Measurements from ENCODE around the gene CPNE9.

CPNE9 gene

GRCh38 chr3:9727041-9727595 lies 23.5 kb downstream of the CPNE9 start:
- Histone ChIP-seq H3K9me2 (replicated peaks; ENCODE audit: insufficient read depth, low read length) (no peaks in the 10 kb centered on the region), H3K27me3 (replicated peaks; ENCODE audit: insufficient read depth, low read length) (no peaks in the 10 kb centered on the region), H3K4me3 (ENCODE audit: low read length) (peak overlapping the region; percentile 11; the same call in 1 of the 2 replicates), H2AFZ (ENCODE audit: low read length) (peak overlapping the region; percentile 61; the same call in 1 of the 2 replicates), H3K27ac (ENCODE audit: low read length) (no peak overlapping the region), H3K9me3 (replicated peaks; ENCODE audit: insufficient read depth, low read length) (no peaks in the 10 kb centered on the region), H3K36me3 (replicated peaks; ENCODE audit: insufficient read depth, low read length) (no peaks in the 10 kb centered on the region), H3K79me2 (ENCODE audit: low read length) (peaks cover 6% of the 10 kb centered on the region), H3K4me2 (ENCODE audit: low read depth, low read length) (peak overlapping the region; percentile 34; the same call in 1 of the 2 replicates), H3F3A (ENCODE audit: insufficient read depth, low read length) (no peaks in the 10 kb centered on the region), H3K9ac (ENCODE audit: low read length) (no peak overlapping the region), H3K4me1 (ENCODE audit: low read length) (no peaks in the 10 kb centered on the region), H4K20me1 (ENCODE audit: insufficient read depth, low read length) (no peaks in the 10 kb centered on the region)
- TF ChIP-seq EZH2 (optimal IDR thresholded peaks at IDR 0.05; ENCODE audit: low read depth, low read length) (no peak), CTCF (IDR thresholded peaks at IDR 0.05; ENCODE audit: low read length) (peak; percentile 59)
- peak; percentile 61 for DNase-seq

- Histone ChIP-seq H3K9me2 (replicated peaks; ENCODE audit: insufficient read depth, low read length) (no peaks in the 10 kb centered on the region), H3K27ac (ENCODE audit: low read length) (no peak overlapping the region), H3F3A (ENCODE audit: insufficient read depth, low read length) (no peaks in the 10 kb centered on the region), H3K9me3 (replicated peaks; ENCODE audit: insufficient read depth, low read length) (no peaks in the 10 kb centered on the region), H4K20me1 (ENCODE audit: insufficient read depth, low read length) (no peaks in the 10 kb centered on the region), H3K4me3 (ENCODE audit: low read length) (no peak overlapping the region), H3K9ac (ENCODE audit: low read length) (no peak overlapping the region), H3K4me1 (ENCODE audit: low read length) (peaks cover 4% of the 10 kb centered on the region), H3K4me2 (ENCODE audit: low read depth, low read length) (no peak overlapping the region), H3K79me2 (ENCODE audit: low read length) (peaks cover 12% of the 10 kb centered on the region), H3K36me3 (replicated peaks; ENCODE audit: insufficient read depth, low read length) (no peaks in the 10 kb centered on the region), H3K27me3 (replicated peaks; ENCODE audit: insufficient read depth, low read length) (no peaks in the 10 kb centered on the region), H2AFZ (ENCODE audit: low read length) (no peak overlapping the region)
- no peak for DNase-seq
- TF ChIP-seq EZH2 (optimal IDR thresholded peaks at IDR 0.05; ENCODE audit: low read depth, low read length) (no peak), EZH2phosphoT487 (IDR thresholded peaks at IDR 0.05; ENCODE audit: low read length) (no peak), CTCF (IDR thresholded peaks at IDR 0.05; ENCODE audit: low read length) (no peak)
Observed at GRCh38 chr3:9727743-9728142, 24.1 kb downstream of the CPNE9 start.

DNA sequence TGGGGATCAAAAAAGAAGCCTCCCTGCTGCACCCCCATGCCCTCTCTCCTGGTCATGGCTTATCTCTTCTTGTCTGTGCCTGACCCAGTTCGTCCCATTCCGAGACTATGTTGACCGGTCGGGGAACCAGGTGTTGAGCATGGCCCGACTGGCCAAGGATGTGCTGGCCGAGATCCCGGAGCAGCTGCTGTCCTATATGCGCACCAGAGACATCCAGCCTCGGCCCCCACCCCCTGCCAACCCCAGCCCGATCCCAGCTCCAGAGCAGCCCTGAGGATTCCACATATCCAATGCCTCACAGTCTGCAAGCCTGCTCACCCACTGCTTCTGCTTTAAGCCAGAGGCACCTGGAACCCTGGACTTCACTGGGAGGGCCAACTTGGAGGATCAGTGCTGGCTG lies 25.8 kb downstream of the CPNE9 start:
- no peak for DNase-seq
- no peaks in the 10 kb centered on the region for H3K9me2 ChIP-seq (replicated peaks; ENCODE audit: insufficient read depth, low read length)

DNA sequence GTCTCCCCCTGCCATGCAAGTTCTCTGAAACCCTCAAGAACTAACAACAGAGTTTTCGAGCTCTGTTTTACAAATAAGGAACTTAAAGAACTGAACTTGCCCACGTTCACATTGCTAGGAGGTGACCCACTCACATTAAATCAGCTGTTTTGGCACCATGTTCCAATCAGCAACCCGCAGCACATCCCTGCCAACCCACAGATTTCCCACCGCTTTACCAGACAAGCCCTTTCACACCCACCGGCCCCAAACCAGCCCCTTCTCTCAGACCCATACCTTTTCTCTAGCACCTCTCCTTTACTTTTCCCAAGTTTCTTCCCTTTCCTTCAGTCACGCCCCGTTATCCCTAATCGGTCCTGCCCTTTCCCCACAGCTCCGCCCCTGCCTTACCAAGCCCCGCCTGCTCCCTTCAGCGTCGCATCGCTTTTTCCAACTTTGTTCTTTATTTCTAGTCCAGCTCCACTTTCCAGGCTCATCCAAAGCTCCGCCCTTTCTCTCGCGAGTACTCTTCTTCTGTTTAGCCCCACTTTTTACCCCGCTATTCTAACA lies 27.1 kb downstream of the CPNE9 start:
- Histone ChIP-seq H3K79me2 (ENCODE audit: low read length) (peaks cover 42% of the 10 kb centered on the region), H4K20me1 (ENCODE audit: insufficient read depth, low read length) (no peaks in the 10 kb centered on the region), H3F3A (ENCODE audit: insufficient read depth, low read length) (no peaks in the 10 kb centered on the region), H3K4me1 (ENCODE audit: low read length) (peaks cover 10% of the 10 kb centered on the region), H3K9me3 (replicated peaks; ENCODE audit: insufficient read depth, low read length) (no peaks in the 10 kb centered on the region), H3K27ac (ENCODE audit: low read length) (no peak overlapping the region), H3K9me2 (replicated peaks; ENCODE audit: insufficient read depth, low read length) (no peaks in the 10 kb centered on the region), H2AFZ (ENCODE audit: low read length) (peak overlapping the region; percentile 96), H3K36me3 (replicated peaks; ENCODE audit: insufficient read depth, low read length) (peaks cover 7% of the 10 kb centered on the region; the same call in 1 of the 2 replicates), H3K27me3 (replicated peaks; ENCODE audit: insufficient read depth, low read length) (no peaks in the 10 kb centered on the region), H3K4me3 (ENCODE audit: low read length) (peak overlapping the region; percentile 71), H3K9ac (ENCODE audit: low read length) (peak overlapping the region; percentile 34; the same call in 1 of the 2 replicates), H3K4me2 (ENCODE audit: low read depth, low read length) (peak overlapping the region; percentile 48)
- TF ChIP-seq EZH2 (optimal IDR thresholded peaks at IDR 0.05; ENCODE audit: low read depth, low read length), result no peak
- no peak for DNase-seq

More for the DNA sequence above, 25.8 kb downstream of the CPNE9 start:
- H3K4me2 ChIP-seq (ENCODE audit: low read depth, low read length), result no peak overlapping the region
- H3K36me3 ChIP-seq (replicated peaks; ENCODE audit: insufficient read depth, low read length), result peaks cover 7% of the 10 kb centered on the region; the same call in 1 of the 2 replicates
- no peak overlapping the region for H3K4me3 ChIP-seq (ENCODE audit: low read length)
- TF ChIP-seq EZH2 (optimal IDR thresholded peaks at IDR 0.05; ENCODE audit: low read depth, low read length), result no peak
- no peak overlapping the region for H3K9ac ChIP-seq (ENCODE audit: low read length)
- H3F3A ChIP-seq (ENCODE audit: insufficient read depth, low read length), result no peaks in the 10 kb centered on the region
- H3K4me1 ChIP-seq (ENCODE audit: low read length), result peaks cover 10% of the 10 kb centered on the region
- no peak overlapping the region for H2AFZ ChIP-seq (ENCODE audit: low read length)
- no peaks in the 10 kb centered on the region for H4K20me1 ChIP-seq (ENCODE audit: insufficient read depth, low read length)
- peaks cover 29% of the 10 kb centered on the region for H3K79me2 ChIP-seq (ENCODE audit: low read length)
- H3K9me3 ChIP-seq (replicated peaks; ENCODE audit: insufficient read depth, low read length), result no peaks in the 10 kb centered on the region
- no peak overlapping the region for H3K27ac ChIP-seq (ENCODE audit: low read length)
- H3K27me3 ChIP-seq (replicated peaks; ENCODE audit: insufficient read depth, low read length), result no peaks in the 10 kb centered on the region

All from MM.1S (cell line).